GM18909 (cell line): ENCODE measurements around the gene RALGPS1.
"Not testable (repeated sequence)": the region's sequence is repeated elsewhere in the genome, so short reads cannot be mapped to it uniquely, and the experiment has no call there.

Experiments used
- ATAC-seq: cut with Tn5 transposase; IDR thresholded peaks from one replicate; pipeline ENCODE4 v1.9.1; 2021; ENCODE audit warnings: mild to moderate bottlenecking; ENCODE audit not compliant: unreplicated experiment, poor library complexity

The RALGPS1 gene

GRCh38 chr9:127017979-127018378 lies 103.4 kb downstream of the RALGPS1 start:
- ATAC-seq, result not testable (repeated sequence)

GRCh38 chr9:127018935-127019334 lies 104.4 kb downstream of the RALGPS1 start:
- no peak for ATAC-seq

- ATAC-seq, result no peak
Measured at GRCh38 chr9:127020036-127020801, 105.6 kb downstream of the RALGPS1 start.

- ATAC-seq, result no peak
Measured at GRCh38 chr9:127020802-127021078, 106.2 kb downstream of the RALGPS1 start.

GRCh38 chr9:127021664-127022363 lies 107.2 kb downstream of the RALGPS1 start:
- ATAC-seq, result no peak

GRCh38 chr9:127022913-127023660 lies 108.5 kb downstream of the RALGPS1 start:
- no peak for ATAC-seq

- no peak for ATAC-seq
Measured at GRCh38 chr9:127025042-127025441, 110.5 kb downstream of the RALGPS1 start.

- no peak for ATAC-seq
Measured at GRCh38 chr9:127027694-127028093, 113.1 kb downstream of the RALGPS1 start.

- ATAC-seq, result no peak
Measured at GRCh38 chr9:127029548-127029947, 115.0 kb downstream of the RALGPS1 start.

- no peak for ATAC-seq
Measured at GRCh38 chr9:127030814-127031740, 116.5 kb downstream of the RALGPS1 start.

GRCh38 chr9:127032256-127032655 lies 117.7 kb downstream of the RALGPS1 start:
- no peak for ATAC-seq

GRCh38 chr9:127033061-127033460 lies 118.5 kb downstream of the RALGPS1 start:
- no peak for ATAC-seq

GRCh38 chr9:127033789-127034188 lies 119.2 kb downstream of the RALGPS1 start:
- no peak for ATAC-seq

GRCh38 chr9:127034691-127035090 lies 120.1 kb downstream of the RALGPS1 start:
- ATAC-seq, result no peak

- ATAC-seq, result no peak
Measured at GRCh38 chr9:127035423-127035822, 120.8 kb downstream of the RALGPS1 start.

GRCh38 chr9:127035948-127036347 lies 121.4 kb downstream of the RALGPS1 start:
- ATAC-seq, result no peak

GRCh38 chr9:127036437-127036836 lies 121.9 kb downstream of the RALGPS1 start:
- ATAC-seq, result no peak

- ATAC-seq, result no peak
Measured at GRCh38 chr9:127038531-127038930, 123.9 kb downstream of the RALGPS1 start.

- ATAC-seq, result no peak
Measured at GRCh38 chr9:127039492-127039891, 124.9 kb downstream of the RALGPS1 start.

- no peak for ATAC-seq
Measured at GRCh38 chr9:127045148-127045547, 130.6 kb downstream of the RALGPS1 start.
